GM08714 (cell line): Measurements from ENCODE around the gene SFXN1.
A peak's percentile ranks its signal among the peaks of the same experiment; 100 is the strongest.

Experiments used
- H3K4me3 ChIP-seq: fragments of 200-500 bp; sonication (Bioruptor generic); 2 replicates; pipeline ENCODE4 v1.5.1; 2014; ENCODE audit warnings: mild to moderate bottlenecking, low read length, inconsistent platforms
- ZNF274 ChIP-seq: IDR thresholded peaks from 2 replicates; pipeline ENCODE4 v1.6.1; 2012; ENCODE audit warnings: mild to moderate bottlenecking, low read depth, low read length

SFXN1 gene

DNA sequence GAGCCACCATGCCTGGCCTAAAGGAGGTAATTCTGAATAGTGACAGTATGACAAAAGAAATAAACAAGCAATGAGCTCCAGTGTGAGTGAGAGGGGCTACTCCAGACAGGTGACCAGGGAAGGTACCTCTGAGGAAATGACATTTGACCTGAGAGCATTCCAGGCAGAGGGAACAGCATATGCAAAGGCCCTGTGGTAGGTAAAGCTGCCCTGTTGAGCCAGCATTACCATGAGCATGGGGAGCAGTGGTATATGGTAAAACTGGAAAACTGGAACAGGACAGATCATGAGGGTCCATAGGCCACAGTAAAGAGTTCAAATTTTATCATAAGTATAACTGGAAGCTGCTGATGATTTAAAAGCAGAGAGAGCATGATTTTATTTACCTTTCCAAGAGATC is 6.0 kb upstream of the SFXN1 start:
- TF ChIP-seq ZNF274 = no peak
- no peak overlapping the region for H3K4me3 ChIP-seq

DNA sequence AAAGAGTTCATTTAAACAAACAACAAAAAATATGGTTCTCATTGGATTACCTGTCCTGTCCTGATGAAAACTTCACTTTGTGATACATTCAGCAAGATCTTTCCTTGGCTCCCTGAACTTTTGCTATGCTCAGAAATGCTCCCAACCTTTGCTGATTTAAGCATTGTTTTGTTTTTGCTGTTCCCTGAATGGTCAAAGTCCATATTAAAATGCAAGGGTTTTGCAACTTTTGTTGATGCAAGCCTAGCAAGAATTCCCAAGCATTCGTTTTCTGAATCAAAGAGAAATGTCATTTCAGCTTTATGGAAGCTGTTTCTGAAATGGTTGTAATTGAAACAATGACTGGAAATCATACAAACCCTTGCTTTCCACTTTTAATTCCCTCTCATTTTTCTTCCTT is 3.1 kb upstream of the SFXN1 start:
- no peak for TF ChIP-seq ZNF274
- no peak overlapping the region for H3K4me3 ChIP-seq

DNA sequence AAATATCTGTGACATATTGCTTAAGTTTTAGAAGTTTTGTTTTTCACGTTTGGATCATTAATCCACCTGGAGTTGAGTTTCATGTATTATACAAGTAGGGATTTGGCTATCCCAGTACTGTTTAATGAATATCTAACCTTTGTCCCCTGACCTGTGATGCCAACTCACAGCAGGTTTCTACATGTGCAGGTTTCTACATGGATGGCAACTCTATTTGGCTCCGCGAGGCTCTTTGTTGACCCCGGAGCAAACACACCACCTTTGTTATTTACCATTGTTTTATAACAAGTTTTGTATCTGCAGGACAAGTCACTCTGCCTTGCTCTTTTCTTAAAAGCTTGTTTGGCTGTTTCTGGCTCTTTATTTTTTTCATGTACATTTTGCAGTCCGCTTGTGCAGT is 920 bp upstream of the SFXN1 start:
- no peak for TF ChIP-seq ZNF274
- H3K4me3 ChIP-seq = no peak overlapping the region

DNA sequence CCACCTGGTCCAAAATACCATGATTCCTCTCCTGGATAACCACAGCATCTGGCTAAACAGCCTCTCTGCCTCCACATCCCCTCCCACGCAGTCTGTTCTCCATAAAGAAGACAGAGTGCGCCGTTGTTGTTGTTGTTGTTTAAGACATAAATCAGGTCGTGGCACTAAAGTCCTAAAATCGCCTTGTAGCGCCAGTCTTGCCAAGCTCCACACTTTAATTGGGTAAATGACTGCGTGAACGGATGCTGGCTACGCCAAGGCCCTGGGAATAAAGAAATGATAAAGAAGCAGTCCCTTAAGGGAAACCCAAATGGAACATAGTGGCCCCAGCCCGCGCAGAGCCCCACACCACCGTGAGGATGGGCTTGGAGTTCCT is 364 bp upstream of the SFXN1 start:
- TF ChIP-seq ZNF274 = no peak
- peak overlapping the region; percentile 98 for H3K4me3 ChIP-seq

DNA sequence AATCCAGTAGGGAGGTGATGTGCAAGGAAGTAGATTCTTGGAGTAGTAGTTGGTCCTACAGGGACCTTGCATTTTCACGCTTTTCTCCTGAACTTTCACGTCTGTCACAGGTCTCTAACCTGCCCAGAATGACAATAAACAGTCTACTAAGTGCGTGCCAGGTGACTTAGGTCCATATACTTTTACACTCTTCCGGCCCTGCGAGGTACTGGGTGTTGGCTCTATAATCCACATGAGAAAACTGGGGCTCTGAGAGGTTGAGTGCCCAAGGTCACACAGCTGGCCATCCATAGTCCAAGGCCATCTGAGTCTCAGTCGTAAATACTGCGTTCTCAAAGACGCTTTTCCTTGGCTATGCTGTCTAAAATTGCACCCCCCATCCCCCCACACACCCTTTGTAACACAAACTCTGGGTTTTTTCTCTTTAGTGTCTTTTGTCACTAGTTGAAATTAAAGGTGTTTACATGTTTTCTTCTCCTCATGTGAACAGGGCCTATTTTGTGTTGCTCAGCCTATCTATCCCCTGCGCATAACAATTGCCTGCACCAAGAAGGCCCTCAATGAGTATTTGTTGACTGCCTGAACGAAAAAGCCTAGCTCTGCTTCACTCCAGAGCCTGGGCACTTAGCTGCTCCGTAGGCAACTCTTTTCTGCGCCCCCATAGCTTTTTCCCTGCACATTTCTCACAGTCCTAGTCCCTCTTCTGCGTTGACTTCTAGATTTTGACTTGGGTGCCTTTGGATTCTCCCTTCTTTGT is 943 bp downstream of the SFXN1 start:
- peak overlapping the region; percentile 98 for H3K4me3 ChIP-seq
- TF ChIP-seq ZNF274 = no peak

DNA sequence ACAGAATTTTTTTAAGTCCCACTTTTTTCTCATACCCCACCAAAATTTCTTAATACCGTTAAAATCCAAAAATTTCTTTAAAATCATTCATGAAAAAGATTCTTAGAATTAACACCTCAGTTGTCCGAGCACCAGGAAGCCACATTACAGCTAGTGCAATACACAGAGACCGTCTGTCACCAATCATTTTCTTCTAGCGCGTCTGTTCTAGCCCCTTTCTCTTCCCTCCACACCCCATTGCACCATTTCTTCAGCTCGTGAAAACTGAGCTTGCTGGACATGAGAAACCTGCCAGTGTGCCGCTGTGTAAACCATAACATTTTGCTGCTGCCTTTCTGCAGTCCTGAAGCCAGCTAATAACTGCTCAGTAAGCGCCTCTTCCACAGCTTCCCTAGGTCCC is 5.0 kb downstream of the SFXN1 start:
- no peak for TF ChIP-seq ZNF274
- no peak overlapping the region for H3K4me3 ChIP-seq

DNA sequence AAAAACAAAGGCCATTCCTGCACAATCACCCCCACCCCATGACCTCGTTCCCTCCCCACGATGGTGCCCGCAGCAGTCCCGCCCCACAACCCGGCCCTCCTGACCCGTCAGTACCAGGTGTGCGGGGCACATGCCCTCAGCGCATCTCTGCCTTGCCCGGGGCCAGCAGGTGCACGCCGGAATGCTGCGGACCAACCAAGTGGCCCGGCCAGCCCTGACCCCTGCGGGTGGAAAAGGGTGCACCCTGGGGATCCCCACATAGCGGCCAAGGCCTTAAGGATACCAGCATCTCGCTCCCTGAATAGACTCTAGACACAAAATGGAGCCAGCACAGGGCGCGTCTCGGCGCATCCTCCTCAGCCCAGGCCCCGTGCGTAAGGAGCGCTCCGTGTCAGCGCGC is 6.0 kb downstream of the SFXN1 start:
- no peak for TF ChIP-seq ZNF274
- H3K4me3 ChIP-seq = no peak overlapping the region

DNA sequence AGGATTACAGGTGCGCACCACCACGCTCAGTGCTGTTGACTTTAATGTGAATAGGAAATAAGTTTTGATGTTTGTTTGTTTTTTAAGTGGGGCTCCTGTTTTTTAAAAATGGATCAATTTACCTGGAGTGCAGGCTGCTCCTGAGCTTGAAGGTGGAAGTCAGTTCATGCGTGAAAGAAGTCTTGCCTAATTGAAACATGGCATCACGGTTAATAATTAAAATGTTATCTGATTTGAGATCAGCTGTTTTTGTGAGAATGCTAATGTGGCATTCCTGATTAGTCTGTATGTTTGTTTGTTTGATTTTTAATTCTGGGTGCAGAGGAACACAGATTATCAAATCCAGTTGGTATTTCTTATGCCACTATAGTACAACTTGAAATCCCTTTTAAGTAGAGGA is 6.5 kb downstream of the SFXN1 start:
- H3K4me3 ChIP-seq = no peak overlapping the region
- TF ChIP-seq ZNF274 = no peak

DNA sequence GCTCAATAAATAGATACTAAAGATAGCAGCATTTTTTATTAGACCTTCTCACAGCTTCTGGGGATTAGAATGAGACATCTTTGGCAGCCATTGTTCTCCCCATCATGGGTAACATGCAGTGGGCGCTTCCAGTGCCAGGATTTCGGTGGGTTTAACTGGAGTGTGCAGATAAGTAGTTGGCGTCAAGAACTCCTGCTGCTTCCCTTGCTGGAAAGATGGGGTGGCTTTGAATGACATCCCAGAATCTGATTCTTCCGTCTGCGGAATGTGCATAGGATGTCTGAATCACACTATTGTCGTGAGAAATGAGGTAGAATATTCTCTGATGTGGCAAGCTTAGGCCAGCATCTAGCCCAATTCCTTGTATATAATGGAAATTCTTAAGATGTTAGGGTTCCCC is 7.3 kb downstream of the SFXN1 start:
- TF ChIP-seq ZNF274 = no peak
- H3K4me3 ChIP-seq = no peak overlapping the region

DNA sequence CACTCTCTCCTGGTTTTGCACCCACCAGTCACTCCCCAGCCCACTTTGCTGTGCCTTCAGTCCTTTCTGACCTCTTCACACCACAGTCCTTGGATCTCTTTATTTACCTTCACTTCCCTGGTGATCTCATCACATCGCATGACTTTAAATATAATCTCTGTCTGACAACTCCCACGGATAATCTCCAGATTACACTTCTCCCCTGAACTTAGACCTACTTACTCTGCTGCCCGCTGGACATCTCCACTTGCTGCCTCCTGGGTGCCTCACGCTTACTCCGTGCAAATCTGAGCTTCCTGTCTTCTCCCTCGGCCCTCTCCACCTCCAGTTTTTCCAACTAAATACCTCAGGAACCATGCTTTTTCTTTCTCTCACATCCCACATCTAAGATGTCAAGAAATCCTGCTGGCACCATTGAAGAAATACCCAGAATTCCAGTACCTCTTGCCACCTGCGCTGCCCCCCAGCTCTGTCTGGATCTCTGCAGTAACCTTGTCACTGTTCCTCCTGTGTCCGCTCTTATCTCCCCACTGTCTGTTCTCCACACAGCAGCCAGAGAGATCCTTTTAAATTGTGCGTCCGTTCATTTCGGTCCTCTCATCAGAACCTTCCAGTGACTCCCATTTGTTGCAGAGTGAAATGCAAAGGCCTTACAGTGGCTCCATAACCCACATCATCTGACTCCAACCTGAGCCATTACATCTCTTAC is 9.3 kb downstream of the SFXN1 start:
- no peak overlapping the region for H3K4me3 ChIP-seq
- TF ChIP-seq ZNF274 = no peak

DNA sequence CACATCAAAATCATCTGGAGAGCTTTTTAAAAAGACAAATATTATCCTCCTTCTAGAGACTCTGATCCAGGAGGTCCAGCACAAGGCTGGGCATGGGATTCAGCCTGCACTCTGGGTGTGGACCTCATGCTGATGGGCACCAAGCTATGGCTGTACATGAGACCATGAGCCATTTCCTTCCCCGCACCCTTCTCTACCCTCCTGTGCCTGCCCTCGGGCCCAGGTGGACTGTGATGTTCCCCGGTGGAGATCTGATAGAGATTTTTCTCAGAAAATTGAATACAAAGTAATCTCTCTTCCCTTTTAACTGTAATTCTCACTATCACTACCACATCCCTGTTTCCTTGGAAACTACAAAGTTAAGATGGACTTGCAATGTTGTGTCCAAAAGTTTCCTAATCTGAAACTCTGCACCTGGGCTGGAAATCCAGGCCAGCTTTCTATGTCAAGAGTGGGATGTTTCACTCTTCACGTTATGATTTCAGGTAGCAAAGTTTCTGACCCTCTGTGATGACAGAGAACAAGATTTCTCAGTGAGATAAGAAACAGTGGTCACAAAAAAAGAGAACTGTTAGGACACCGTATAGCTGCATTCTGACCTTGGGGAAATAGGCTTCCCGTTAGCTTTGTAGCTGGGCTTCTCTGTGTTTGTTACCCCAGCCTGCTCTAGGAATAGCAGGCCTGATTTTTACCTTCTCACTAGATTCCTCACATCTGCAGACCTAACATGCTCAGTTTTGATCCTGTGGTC is 11.5 kb downstream of the SFXN1 start:
- no peak overlapping the region for H3K4me3 ChIP-seq
- no peak for TF ChIP-seq ZNF274

DNA sequence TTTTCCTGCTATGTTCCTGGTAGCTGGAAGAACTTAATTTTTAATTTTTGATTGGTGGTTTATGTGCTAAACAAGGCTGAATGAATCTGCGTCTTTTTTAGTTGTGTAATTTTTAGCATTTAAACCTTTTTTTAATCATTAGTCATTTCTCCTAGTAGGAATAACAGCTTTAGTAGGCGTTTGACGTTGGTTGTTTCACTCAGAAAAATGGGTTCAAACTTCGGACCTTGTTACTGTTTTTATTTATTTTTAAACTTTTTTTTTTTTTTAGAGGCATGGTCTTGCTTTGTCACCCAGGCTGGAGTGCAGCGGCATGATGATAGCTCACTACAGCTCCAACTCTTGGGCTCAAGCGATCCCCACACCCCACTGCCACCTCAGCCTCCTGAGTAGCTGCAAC is 12.9 kb downstream of the SFXN1 start:
- no peak overlapping the region for H3K4me3 ChIP-seq
- TF ChIP-seq ZNF274 = no peak

DNA sequence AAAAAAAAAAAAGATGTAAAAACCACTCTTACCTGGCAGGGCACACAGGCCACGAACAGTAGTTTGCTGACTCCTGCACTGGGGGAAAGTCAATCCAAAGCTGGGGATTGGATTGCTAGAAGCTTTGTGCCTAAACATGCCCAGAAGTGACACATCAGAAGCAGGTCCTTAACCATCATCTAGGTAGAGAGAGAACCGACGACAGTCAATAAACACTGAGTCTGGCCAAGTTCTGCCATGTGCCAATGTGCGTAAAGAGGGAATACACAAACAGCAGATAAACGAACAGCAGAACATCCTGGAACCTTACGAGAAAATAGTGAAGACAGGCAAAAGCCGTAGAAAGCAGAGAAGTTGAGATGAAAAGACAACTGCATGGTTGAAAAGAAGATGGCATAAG is 14.9 kb downstream of the SFXN1 start:
- no peak overlapping the region for H3K4me3 ChIP-seq
- TF ChIP-seq ZNF274 = no peak

DNA sequence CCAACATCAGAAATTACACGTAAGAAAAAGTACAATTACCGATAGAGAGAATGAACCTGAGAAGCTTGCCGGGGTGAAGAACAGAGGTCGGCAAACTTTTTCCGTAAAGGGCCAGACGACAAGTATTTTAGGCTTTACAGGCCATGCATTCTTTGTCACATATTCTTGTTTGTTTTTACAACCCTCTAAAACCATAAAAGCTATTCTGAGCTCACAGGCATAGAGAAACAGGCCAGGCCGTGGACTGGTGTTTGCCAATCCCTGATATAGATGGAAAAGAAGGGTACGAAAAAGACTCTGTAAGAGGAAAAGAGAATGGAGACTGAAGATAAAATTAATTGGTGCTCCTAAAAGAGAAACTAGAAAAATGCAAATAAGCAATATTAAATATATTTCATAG is 15.4 kb downstream of the SFXN1 start:
- no peak overlapping the region for H3K4me3 ChIP-seq
- no peak for TF ChIP-seq ZNF274

DNA sequence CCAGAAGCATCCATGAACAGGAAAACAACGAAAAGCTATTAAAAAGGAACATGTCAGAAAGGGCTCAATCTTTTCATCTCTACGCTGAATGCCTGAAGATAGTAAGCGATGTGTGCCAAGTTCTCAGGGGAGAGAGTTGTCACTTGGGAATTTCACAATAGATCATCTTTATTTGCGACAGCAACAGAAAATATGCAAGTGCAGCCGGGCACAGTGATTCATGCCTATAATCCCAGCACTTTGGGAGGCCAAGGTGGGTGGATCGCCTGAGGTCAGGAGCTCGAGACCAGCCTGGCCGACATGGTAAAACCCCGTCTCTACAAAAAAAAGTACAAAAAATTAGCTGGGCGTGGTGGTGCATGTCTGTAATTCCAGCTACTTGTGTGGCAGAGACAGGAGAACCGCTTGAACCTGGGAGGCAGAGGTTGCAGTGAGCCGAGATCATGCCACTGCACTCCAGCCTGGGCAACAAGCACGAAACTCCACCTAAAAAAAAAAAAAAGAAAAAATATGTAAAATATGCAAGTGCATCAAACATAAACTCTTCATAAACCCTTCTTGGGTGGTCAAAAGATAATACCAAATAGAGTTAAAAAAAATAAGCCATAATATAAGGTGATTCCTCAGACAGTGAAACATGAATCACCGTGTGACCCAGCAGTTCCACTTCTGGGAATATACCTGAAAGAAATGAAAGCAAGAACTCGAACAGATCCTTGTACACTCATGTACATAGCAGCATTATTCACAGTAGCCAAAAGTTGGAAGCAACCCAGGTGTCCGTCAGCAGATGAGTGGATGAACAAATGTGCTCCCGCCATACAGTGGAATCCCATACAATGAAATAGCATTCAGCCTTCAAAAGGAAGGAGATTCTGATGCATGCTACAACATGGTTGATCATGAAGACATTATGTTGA is 16.2 kb downstream of the SFXN1 start:
- H3K4me3 ChIP-seq = no peak overlapping the region
- no peak for TF ChIP-seq ZNF274
